ENCODE data around the gene LIN37.
"Not testable (repeated sequence)": the region's sequence is repeated elsewhere in the genome, so short reads cannot be mapped to it uniquely, and the experiment has no call there.

The LIN37 gene

GRCh38 chr19:35719402-35720162, 28.8 kb upstream of the LIN37 start:
- DNase-seq, result no peak

DNA sequence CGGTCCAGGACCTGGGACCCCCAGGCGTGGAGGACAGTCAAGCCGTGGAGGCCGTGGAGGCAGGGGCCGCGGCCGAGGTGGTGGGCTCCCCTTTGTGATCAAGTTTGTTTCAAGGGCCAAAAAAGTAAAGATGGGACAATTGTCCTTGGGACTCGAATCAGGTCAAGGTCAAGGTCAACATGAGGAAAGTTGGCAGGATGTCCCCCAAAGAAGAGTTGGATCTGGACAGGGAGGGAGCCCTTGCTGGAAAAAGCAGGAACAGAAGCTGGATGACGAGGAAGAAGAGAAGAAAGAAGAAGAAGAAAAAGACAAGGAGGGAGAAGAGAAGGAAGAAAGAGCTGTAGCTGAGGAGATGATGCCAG, 28.2 kb upstream of the LIN37 start:
- DNase-seq, result no peak

DNA sequence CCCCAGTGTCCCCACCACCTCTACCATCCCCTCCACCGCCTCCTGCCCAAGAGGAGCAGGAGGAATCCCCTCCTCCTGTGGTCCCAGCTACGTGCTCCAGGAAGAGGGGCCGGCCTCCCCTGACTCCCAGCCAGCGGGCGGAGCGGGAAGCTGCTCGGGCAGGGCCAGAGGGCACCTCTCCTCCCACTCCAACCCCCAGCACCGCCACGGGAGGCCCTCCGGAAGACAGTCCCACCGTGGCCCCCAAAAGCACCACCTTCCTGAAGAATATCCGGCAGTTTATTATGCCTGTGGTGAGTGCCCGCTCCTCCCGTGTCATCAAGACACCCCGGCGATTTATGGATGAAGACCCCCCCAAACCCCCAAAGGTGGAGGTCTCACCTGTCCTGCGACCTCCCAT, 27.7 kb upstream of the LIN37 start:
- no peak for DNase-seq

DNA sequence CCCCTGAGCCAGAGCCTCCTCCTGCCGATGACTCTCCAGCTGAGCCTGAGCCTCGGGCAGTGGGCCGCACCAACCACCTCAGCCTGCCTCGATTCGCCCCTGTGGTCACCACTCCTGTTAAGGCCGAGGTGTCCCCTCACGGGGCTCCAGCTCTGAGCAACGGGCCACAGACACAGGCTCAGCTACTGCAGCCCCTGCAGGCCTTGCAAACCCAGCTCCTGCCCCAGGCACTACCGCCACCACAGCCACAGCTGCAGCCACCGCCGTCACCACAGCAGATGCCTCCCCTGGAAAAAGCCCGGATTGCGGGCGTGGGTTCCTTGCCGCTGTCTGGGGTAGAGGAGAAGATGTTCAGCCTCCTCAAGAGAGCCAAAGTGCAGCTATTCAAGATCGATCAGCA, 27.0 kb upstream of the LIN37 start:
- no peak for DNase-seq

DNA sequence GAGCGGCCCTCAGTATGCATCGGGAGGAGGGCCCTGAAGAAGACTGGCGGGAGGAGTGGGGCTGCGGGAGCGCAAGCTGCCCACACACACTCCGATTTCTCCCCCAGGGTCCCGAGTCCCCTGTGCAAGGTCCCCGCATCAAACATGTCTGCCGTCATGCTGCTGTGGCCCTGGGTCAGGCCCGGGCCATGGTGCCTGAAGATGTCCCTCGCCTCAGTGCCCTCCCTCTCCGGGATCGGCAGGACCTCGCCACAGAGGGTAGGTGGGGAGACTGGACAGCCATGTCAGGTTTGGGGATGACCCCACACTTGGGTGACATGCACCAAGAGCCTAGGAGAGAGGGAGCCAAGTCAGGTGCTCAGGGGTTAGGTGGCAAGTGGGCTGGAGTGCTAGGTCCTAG, 25.9 kb upstream of the LIN37 start:
- no peak for DNase-seq

- DNase-seq, result no peak
Measured at GRCh38 chr19:35722897-35723296, 25.5 kb upstream of the LIN37 start.

DNA sequence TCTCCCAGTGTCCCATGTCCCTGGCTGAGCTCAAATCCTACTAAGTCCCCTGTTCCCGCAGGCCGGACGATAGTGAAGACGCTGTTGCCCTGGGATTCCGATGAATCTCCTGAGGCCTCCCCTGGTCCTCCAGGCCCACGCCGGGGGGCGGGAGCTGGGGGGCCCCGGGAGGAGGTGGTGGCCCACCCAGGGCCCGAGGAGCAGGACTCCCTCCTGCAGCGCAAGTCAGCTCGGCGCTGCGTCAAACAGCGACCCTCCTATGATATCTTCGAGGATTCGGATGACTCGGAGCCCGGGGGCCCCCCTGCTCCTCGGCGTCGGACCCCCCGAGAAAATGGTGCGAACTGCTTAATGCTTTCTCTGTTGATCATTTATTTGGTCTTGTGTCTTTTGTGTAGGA, 24.7 kb upstream of the LIN37 start:
- no peak for DNase-seq

- DNase-seq, result not testable (repeated sequence)
Measured at GRCh38 chr19:35724132-35724531, 24.2 kb upstream of the LIN37 start.

GRCh38 chr19:35724560-35724959, 23.8 kb upstream of the LIN37 start:
- no peak for DNase-seq

DNA sequence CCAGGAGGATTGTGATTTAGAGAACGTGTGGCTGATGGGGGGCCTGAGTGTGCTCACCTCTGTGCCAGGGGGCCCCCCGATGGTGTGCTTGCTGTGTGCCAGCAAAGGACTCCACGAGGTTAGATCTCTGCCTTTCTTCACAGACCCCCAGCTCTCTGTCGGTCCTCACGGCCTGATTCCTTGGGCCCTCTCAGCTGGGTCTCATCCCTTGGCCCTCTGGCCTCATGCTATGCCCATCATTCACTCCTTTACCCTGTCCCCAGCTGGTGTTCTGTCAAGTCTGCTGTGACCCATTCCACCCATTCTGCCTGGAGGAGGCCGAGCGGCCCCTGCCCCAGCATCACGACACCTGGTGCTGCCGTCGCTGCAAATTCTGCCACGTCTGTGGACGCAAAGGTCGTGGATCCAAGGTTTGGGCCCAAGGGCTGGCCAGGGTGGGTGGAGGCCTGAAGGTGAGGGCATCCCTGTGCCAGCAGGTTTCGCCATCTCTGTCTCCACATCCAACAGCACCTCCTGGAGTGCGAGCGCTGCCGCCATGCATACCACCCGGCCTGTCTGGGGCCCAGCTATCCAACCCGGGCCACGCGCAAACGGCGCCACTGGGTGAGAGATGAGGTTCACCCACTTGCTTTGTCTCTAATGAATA, 23.0 kb upstream of the LIN37 start:
- no peak for DNase-seq

- DNase-seq, result no peak
Measured at GRCh38 chr19:35727053-35727955, 21.1 kb upstream of the LIN37 start.

DNA sequence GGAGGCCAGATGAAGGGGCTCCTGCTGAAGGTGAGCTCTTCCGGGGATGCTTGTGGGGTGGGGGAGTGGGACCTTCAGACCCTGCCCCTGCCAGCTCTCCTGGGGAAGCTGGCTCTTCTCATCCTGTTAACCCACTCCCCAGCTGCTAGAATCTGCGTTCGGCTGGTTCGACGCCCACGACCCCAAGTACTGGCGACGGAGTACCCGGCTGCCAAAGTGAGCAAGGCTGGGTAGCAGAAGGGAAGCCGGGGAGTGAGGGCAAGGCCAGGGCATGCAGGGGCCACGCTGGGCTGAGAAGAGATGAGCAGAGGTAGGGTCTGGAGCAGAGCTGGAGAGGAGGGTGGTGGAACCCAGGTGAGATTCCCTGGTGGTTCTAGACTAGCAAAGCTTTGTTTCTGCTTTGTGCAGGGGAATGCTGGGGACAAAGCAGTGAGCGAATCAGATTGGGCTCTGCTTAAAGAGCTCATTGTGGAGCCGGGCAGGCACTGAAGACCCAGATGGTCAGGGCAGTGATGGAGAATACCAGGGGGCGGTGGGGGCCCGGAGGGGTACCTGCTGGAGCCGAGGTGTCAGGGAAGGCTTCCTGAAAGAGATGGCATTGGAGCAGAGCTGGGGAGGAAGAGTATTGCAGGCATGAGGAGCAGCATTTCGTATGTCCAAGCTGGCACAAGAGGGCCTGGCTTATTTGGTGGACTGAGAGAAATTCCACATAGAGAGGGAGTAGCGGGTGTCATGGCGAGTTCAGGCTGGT, 20.2 kb upstream of the LIN37 start:
- DNase-seq, result no peak

- no peak for DNase-seq
Measured at GRCh38 chr19:35729021-35729420, 19.4 kb upstream of the LIN37 start.

DNA sequence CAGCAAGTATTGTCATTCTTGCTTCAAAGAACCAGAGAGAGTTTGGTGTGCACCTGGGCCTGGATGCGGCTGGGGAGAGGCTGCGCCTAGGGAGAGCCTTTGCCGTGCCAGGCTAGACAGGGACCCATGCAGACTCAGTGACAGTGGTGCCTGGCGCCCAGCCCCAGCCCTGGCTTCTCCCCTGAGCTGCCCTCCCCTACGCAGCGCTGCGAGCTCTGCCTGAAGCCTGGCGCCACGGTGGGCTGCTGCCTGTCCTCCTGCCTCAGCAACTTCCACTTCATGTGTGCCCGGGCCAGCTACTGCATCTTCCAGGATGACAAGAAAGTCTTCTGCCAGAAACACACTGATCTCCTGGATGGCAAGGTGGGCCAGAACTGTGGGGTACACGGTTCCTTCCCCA, 18.6 kb upstream of the LIN37 start:
- no peak for DNase-seq

DNA sequence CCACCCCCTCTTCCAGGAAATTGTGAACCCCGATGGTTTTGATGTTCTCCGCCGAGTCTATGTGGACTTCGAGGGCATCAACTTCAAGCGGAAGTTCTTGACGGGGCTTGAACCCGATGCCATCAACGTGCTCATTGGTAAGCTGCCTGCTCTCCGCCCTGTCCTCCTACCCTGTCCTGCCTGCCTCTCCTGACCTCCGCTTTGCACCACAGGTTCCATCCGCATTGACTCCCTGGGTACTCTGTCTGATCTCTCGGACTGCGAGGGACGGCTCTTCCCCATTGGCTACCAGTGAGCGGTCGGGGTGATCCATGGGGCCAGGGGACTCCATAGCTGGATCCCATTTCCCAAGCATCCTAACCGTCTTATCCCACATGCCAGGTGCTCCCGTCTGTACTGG, 18.1 kb upstream of the LIN37 start:
- no peak for DNase-seq

DNA sequence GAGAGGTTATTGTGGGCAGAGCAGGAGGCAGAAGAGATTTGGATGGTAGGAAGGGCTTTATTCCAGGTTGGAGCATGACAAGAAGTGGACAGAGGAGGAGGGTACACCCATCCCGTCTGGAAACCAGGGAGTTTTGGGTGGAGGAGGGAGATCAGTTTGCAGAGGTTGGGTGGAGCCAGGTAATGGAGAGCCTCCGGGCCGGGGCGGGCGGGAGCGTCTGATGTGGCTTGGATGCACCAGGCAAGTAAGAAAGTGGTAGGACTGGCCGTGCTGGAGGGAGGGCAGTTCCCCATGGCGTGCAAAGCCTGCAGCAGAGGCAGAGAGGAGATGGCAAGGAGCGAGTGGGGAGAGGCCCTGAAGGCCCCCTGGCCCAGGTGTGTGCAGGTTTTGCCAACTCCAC, 17.0 kb upstream of the LIN37 start:
- DNase-seq, result no peak

- no peak for DNase-seq
Measured at GRCh38 chr19:35731779-35732405, 16.5 kb upstream of the LIN37 start.

DNA sequence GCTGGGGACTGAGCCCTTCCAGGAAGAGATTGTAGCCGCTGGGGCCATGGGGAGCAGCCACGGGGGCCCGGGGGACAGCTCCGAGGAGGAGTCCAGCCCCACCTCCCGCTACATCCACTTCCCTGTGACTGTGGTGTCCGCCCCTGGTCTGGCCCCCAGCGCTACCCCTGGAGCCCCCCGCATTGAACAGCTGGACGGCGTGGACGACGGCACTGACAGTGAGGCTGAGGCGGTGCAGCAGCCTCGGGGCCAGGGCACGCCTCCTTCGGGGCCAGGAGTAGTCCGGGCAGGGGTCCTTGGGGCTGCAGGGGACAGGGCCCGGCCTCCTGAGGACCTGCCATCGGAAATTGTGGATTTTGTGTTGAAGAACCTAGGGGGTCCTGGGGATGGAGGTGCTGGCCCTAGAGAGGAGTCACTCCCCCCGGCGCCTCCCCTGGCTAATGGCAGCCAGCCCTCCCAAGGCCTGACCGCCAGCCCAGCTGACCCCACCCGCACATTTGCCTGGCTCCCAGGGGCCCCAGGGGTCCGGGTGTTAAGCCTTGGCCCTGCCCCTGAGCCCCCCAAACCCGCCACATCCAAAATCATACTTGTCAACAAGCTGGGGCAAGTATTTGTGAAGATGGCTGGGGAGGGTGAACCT, 15.7 kb upstream of the LIN37 start:
- DNase-seq, result no peak

- no peak for DNase-seq
Measured at GRCh38 chr19:35733180-35734125, 14.9 kb upstream of the LIN37 start.

DNA sequence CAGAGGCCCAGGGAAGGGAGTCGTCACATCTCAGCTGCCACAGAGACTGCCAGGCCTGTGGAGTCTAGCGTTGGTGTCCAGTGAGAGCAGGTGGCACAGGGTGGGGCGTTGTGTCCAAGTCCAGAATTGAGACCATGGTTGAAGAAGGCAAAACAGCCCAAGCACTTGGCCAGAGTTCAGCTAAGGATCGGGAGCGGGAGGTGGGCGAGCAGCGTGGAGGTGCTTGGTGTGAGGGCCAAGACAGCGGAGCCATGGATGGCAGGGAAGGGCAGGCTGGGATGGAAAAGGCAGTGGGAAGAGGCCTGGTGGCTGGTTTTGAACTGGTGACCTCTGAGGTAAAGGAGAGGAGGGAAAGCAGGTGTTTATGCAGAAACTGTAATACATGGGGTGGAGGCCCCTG, 14.1 kb upstream of the LIN37 start:
- no peak for DNase-seq

GRCh38 chr19:35734889-35735288, 13.5 kb upstream of the LIN37 start:
- DNase-seq, result no peak
